DMS79 treated with DMSO at 0.1 percent for 48 hours (cell line): ENCODE data around the gene CYB5R2.
"Not testable (repeated sequence)": the region's sequence is repeated elsewhere in the genome, so short reads cannot be mapped to it uniquely, and the experiment has no call there.

Experiments used
- DNase-seq: peaks from one replicate; lab custom pipeline; 2025; lab: John Stamatoyannopoulos, UW

The CYB5R2 gene

DNA sequence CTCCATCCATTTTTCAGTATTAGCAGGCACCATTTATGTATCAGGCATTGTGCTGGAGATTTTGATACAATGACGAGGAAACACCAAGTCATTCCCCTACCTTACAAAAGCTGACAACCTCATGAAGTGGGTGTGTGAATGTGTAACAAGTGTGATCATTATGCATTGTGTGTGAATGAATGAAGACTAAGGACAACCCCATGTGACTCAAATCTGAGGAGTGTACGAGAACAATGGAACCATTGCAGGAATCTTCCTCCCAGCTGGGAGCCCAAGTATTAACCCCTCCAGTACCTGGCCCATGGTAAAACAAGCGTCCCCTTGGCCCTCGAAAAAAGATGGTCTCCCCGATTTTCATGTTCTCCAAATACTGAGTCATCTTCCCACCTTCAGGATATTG lies 4.4 kb downstream of the CYB5R2 start:
- DNase-seq = no peak

DNA sequence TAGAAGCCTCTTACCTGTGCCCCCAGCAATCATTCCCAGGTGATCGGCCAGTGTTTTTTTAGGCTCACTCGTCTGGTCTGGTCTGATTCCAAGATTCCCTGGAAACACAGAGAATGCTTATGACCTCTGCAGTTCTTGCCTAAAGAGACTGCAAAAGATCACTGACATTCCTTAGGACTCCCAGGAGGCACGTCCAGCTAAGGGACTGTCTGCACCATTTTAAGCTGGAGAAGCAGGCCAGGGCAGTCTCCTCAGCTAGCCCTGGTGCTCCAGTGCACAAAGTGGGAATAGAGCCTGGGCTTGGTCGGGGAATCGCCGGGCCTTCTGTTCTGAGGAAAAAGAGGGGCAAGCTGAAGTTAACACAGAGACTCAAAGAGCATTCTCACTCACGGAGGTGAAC lies 4.8 kb downstream of the CYB5R2 start:
- DNase-seq = no peak

DNA sequence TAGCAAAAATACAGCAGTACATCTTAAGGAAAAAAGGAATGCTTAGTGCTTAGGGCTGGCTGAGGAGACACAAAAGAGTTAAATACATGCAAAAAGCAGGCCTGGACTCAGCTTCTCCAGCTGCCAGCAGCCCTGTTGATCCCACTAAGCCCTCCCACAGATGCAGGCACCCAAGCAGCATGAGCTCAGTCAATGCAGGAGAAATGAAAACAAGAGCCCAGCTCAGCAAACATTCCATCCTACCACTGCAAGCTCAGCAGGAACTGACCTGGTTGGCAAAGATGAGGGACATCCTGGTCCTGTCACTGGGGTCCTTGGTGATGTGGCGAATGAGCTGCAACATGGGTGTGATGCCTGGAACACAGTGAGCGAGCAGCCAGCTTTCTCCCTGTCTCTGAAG lies 5.8 kb downstream of the CYB5R2 start:
- DNase-seq = no peak

DNA sequence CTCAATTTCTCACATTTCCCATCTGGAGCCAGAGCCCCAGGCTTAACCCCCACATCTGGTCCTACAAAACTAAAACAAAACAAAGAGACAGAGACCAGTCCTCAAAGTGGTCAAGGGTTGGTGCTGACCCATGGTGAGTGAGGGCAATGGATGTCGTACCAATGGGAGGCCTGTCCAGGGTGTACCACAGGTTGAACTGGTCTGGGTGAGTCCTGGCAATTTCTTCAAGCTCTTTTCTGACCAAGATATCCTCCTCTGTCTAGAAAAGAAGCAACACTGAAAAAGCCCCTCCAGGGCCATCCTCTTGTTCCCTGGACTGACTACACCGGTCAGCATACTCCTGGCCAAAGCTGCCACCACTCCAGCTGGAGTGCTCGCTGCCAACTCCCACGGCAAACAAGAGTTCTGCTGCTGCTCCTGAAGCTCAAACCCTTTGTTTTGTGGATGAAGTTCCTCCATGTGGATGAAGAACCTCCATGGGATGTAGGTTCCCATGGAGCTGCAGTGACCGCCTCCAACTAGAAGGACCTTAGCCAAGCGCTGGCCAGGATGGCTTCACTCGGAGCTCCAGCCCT lies 6.9 kb downstream of the CYB5R2 start:
- no peak for DNase-seq

DNA sequence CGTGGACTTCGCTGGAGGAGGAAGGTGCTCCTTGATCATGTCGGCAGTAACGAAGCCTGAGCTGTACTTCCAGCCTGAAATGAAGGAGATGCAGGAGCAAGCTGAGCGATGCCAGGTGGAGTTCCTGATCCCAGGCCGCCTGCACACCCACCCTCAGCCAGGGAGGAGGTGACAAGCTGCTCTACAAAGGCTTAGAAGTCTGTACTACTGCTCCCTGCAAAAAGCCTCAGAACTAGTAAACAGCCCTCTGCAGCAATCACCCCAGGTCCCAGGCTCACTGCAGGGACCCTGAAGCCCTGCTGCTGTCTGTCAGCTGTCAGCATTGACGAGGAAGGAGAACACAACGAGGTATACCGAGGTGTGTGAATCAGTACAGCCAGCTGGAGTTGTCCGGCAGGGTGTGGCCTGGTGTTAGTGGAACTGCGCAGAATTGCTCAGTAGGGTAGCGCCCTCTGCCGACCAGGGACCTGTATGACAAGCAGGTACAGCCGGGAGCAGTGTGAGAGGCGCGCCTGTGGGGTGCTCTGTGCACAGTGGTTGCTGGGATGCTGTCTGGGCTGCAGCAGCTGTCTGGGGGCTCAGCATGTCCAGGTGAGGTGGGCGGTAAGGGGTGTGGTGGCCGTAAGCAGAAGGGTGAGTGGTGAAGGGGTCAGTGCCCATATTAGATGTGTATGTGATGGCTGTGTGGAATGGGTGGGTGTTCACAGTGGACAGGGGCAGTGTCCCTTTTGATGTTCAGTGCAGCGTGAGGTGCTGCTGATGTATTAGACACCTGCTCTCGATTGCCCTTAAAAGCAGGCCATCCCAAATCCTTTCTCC lies 7.6 kb downstream of the CYB5R2 start:
- peak; percentile 78 for DNase-seq

DNA sequence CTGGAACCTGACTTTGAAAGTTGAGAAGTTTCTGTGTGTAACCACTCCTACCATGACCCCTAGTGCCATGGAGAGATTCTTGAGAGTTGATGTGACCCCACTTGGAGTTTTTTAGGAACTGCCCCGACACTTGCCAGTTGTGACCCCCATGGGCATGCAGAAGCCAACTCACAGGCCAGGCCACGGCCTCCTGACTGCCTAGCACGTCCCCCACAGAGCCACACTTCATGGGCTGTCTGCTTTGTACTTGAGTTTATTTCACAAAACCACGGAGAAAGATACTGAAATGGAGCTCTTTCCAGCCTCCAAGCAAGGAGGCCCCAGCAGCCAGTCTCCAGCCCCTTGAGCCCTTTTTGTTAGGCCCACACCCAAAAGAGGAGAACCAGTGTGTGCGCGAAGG lies 8.4 kb downstream of the CYB5R2 start:
- no peak for DNase-seq

DNA sequence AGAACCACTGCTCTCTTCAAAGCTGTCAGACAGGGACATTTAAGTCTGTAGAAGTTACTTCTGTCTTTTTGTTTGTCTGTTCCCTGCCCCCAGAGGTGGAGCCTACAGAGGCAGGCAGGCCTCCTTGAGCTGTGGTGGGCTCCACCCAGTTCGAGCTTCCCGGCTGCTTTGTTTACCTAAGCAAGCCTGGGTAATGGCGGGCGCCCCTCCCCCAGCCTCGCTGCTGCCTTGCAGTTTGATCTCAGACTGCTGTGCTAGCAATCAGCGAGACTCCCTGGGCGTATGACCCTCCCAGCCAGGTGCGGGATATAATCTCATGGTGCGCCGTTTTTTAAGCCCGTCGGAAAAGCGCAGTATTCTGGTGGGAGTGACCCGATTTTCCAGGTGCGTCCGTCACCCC lies 9.8 kb downstream of the CYB5R2 start:
- not testable (repeated sequence) for DNase-seq

DNA sequence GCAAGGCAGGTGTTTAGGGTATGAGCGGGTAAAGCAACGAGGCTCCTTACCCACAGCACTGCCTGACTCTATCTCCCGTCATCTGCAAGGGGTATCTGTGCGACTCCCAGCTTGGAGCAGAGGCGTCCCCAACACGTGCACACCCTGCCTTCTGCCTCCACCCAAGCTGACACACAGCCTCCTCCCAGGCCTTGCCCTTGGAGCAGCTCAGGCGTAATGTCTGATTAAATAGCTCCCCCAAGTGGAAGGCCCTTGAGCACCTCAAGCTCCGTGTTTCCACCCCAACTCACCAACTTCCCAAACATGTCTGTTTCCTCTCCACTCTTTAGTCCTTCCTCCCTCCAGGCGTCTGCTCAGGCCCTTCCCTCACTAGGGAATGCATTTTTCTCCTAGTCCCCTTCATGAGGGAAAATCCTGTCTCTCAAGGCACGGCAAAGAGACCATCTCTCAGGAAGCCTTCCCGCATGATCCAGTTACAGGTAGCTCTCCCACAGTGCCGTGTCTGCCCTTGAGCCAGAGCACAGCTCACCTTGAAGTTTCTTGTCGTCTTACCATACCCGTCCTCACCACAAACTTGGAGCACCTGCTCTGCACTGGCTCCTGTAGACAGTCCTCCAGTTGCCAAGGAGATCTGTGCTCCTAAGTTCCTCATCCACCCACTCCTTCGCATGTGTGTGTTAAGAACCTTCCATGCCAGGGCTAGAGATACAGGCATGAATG lies 15.8 kb downstream of the CYB5R2 start:
- DNase-seq = peak; percentile 31

DNA sequence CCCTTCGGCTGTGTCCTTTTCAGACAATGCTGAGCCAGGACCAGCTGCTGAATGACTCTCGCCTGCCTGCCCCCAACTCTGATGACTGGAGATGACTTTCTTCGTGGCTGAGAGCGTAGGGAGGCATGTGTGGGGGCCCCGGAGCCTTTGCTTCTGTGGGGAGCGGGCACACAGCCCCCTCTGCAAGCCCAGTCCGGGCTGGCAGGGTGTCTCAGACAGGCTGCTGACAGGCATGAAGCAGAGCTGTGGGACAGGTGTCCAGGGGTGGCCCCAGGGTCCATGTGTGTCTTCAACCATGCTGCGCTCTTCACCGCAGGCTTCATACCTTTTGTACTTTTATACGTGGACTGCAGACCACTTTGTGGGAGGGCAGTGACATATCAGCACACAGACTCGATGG lies 16.6 kb downstream of the CYB5R2 start:
- DNase-seq = no peak

DNA sequence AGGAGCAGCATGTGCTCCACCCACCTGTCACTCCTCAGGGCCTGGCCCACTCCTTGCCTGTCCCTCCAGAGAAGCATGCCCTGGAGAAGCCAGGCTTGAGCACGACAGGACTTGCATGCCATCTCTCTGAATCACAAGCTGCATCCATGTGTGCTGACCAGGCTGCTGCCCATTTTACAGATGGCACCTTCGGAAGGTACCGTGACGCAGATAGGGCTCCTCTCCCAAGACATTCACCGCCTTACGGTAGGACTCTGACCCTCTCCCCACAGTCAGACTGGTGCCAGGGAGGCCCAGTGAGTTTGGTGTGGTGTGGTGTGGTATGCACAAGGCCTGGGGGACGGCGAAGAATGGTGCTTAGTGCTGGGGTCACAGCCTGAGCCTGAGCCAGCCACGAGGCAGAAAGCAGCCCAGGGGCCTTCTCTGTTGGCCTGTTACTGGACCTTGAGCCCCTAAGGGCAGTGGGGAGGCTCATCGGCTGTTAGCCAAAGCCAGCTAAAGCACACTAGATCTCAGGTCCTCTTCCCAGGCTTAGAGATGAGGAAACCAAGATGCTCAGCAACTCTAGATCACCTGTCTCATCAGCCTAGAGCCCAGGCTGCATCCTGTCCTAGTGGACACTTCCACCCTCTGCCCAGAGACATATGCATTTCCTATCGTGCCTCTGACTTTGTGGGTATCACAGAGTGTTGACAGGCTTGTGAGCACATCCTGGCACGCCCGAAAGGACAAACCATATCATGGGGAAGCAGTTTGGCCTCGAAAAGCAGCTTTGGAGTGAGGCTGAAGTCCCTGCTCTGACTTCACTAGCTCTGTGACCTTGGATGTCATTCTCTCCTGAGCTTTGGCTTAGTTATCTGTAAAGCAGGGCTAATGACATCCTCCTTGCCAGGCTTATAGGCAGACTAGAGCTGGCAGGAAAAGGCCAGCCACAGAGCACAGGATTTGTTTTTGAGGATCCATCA lies 17.8 kb downstream of the CYB5R2 start:
- no peak for DNase-seq

DNA sequence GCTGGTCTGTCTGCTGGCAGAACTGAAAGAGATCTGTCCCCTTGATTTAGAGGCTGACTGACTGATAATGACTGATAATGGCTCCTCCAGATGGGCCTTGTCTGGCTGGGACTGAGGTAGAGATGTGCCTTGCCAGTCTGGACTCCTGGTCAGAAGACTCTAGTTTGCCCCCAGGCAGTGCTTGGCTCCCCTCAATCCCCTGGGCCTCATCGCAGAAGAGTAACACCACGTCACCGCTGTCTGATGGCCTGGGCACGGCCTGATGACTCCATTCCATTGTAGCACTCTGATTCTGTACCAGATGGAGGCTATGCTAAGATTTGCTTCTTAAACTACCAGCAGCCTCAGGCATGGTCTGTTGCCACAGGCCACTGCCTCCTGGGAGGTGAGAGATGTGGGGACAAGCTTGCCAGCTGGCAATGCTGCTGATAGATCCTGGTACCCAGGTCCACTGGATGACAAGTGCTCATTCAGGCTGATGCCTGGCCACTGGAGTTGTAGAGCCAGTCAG lies 19.1 kb downstream of the CYB5R2 start:
- DNase-seq = no peak

DNA sequence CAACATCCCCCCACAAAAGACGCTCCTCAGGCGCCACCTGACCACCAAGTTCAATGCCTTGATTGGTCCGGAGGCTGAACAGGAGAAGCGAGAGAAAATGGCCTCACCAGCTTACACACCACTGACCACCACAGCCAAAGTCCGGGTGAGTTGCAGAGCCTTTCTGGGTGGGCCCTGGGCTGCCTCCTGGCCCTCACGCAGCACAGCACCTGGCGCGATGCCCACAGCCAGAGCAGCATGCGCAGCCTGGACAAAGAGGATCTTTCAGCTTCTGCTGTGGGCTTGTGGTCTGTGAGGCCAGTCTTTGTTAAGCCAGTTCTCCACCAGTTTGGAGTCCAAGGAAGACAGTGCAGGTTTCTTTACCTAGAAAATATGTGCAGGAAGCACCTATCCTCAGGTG lies 21.6 kb downstream of the CYB5R2 start:
- DNase-seq = no peak

DNA sequence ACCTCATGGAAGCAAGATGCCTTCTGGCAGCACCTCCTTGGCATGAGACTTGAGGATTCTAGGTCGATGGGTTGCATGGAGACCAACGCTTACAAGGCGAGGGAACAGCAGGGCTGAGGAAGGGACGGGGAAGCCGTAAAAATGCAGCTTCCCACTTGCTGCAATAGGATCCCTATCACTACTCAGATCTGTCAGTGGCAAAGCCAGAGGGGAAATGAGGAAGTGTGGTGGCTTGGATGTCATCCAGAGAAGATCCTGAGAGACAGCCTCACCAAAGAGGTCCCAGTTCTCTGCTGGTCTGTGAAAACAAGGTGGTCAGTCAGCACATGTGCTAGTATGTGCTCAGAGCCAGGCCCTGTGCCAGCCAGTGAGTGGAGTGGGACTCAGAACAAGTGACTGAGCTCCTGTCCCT lies 22.2 kb downstream of the CYB5R2 start:
- DNase-seq = no peak

DNA sequence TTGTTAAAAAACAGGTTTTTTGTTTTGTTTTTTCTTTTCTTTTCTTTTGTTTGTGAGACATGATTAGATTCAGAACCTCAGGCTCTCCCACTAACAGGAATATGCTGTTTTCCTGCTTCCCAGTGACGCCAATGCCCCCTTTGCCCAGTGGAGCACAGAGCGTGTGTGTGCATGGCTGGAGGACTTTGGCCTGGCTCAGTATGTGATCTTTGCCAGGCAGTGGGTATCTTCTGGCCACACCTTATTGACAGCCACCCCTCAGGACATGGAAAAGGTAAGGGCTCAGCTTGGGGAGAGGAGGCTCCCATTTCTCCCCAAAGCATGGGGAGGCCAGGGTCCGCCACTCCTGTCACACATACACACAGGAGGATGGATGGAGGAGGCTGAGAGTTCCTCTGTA lies 25.0 kb downstream of the CYB5R2 start:
- no peak for DNase-seq

DNA sequence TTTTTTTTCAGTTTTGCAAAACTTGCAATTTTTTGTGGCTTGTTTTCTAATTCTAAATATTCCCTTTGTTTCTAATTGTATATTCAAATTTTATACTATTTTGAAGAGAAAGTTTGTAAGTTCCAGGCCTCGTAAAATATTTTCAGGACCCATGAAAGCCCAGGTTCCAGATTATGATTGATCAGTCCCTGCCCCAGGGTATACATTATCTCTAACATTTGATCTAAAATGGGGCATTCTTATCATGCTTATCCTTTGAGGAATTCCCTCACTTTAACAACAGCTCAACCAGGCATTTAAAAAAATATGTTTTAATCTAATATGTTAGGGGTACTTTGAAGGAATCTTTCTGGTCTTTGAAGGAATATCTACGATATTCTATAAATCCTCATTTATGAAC lies 26.4 kb downstream of the CYB5R2 start:
- no peak for DNase-seq

DNA sequence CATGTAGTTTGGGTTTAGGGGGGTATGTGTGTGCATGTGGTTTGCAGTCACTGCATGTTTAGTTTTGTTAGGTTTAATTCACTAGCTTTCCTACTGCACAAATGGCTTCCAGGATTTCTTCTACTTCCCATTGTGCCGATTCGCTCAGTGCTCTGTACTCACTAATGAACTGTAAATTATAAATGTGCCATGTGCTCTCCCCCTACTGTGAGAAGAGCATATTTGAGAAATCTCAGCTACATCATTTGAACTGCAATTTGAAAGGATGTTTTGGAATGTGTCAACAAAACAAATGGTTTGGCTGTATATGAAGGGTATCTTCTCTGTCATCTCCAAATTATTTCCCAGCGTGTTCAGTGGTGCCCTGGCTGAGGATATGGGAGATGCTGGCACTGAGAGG lies 28.1 kb downstream of the CYB5R2 start:
- no peak for DNase-seq

DNA sequence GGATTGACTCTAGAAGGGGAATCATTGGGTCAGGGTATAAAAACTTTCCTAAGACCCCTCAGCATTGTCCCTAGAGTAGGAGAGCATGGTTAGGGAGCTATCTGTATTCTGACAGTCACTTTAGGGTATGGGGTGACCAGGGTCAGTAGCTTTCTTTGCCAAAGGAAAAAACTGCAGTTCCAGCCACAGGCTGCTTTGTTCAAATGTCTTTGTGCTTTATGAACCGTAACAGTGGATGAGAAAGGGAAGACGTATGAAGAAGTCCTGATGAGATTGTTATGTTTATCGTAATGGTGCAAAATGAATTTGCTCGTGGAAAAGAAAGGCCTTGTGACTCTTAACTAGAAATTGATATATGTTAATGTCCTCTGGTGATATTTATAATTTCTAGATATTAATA lies 30.0 kb downstream of the CYB5R2 start:
- peak; percentile 43 for DNase-seq

DNA sequence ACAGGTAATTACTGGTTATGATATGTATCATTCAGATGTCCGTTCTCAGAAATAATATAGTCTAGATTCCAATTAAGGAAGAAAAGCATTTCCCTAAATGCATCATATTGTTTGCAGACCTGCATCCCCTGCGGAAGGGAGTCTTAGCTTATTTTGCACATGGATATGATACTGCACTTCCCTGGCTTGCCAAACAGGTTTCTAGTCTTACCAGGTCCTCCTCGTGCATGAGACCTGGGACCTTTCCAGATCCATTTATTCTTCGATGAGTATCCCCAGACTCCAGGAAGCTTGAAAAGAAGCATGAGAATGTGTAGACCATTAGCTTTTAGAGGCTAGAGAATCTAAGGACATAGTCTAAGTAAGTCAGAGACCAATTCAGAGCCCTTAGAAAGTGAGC lies 30.6 kb downstream of the CYB5R2 start:
- DNase-seq = peak; percentile 60

DNA sequence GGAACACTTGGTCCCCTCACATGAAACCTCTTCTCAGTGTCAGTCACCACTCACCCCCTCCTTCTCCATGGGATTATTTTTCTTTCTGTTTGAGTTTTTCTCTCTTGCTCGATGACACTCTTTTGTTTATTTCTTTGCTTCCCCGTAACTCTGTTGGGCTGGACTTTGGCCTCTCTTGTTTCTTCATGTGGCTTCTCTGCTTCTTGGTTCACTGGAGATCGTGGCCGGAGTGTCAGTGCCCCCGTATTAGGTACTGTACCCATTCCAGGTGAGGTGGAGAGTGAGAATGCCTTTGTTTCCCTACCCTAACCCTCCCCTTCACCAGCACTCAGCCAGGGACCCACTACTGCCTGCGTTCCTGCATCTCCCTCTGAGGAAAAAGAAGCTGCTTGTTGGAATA lies 32.5 kb downstream of the CYB5R2 start:
- DNase-seq = no peak

DNA sequence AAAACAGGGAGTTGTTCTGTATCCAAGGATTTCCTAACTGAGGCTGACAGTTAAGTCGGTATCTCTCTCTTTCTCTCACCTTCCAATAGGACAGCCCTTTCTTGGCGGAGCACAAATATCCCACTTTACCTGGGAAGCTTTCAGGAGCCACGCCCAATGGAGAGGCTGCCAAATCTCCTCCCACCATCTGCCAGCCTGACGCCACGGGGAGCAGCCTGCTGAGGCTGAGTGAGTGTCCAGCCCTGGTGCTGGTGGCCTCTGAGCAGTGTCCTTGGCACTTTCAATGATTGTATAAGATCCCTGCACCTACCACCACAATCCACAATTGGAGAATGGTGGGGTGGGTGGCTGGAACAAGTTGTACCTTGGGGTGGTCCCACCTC lies 33.7 kb downstream of the CYB5R2 start:
- DNase-seq = no peak

DNA sequence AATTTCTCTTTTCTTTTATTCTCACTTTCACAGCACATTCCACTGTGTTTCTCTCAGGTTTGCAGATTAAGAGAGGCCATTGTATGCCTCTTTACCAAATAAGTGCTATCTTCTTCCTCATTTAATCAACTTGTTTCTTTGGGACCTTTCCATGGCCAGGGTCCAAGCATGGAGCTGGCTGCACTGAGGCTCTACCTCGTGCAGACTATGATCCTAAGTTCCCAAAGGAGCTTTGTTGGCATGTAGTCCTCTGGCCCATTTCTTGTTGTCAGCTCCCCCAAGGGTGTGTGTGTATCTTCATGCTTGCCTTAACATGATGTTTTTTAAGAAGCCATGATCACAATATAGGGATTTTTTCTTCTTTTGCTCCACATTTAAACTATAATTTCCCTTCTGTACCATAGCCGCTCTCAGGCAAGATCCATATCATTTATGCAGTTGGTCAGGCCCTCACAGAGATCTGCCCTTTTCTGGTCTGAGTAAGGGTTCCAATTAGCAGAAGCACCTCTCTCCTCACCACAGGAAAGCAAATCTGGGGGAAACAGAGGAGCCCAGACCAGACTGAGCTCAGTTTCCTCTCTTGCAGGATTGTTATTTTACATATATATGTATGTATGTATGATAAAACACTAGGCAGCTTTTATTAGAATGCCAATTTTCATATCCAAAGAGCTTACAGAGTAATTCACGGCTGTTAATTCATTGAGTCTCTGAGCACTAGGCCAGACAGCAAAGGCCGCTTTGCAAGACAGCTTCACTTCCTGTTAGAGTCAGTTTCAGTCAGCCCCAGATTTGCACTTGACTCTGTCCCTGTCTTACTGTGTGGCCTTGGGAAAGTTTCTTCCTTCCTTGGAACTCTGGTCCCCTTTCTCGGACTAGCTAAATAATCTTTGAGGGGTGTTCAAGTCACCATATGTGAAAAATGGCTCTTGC lies 34.3 kb downstream of the CYB5R2 start:
- no peak for DNase-seq
